Retinal pigment epithelial cell (primary cell): Measurements from ENCODE around the gene EPB42.

Experiments used
- DNase-seq: peaks from one replicate; pipeline ENCODE4 v3.0.0-alpha.2; 2010; ENCODE audit warnings: low read depth
- H3K4me3 ChIP-seq: 2 replicates; pipeline ENCODE4 v1.5.1; 2011; ENCODE audit warnings: mild to moderate bottlenecking, low read length, control low read depth, moderate library complexity
- CTCF ChIP-seq: conservative IDR thresholded peaks from 2 replicates; pipeline ENCODE4 v1.5.1; 2011; ENCODE audit warnings: low read depth, low read length, control low read depth, inconsistent platforms

The EPB42 gene

DNA sequence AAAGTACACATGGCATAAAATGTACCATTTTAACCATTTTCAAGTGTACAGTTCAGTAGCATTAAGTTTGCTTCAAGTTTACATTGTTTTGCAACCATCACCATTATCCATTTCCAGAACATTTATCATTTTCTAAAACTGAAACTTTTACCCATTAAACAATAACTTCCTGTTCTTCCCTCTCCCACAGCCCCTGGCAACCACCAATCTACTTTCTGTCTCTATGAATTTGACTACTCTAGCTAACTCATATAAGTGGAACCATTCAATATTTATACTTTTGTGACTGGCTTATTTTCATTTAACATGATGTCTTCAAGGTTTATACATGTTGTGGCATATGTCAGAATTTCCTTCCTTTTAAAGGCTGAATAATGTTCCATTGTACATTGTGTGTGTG, 67.5 kb downstream of the EPB42 start:
- no peak for TF ChIP-seq CTCF
- no peak for DNase-seq
- no peak overlapping the region for H3K4me3 ChIP-seq

DNA sequence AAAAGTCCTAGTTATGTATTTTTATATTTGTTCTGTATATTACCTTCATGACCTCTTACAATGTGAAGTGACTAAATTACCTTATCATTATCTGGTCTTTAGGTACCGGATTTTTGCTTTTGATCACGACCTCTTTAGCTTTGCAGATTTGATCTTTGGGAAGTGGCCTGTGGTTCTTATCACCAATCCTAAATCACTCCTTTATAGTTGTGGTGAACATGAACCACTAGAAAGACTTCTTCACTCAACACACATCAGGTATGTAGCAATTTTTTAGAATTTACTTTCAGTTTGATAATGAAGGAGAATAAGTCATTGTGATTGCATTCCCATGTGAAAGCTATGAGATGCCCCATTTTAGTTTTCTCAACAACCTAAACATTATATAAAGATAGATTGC, 69.1 kb downstream of the EPB42 start:
- TF ChIP-seq CTCF: no peak
- no peak for DNase-seq
- no peak overlapping the region for H3K4me3 ChIP-seq

DNA sequence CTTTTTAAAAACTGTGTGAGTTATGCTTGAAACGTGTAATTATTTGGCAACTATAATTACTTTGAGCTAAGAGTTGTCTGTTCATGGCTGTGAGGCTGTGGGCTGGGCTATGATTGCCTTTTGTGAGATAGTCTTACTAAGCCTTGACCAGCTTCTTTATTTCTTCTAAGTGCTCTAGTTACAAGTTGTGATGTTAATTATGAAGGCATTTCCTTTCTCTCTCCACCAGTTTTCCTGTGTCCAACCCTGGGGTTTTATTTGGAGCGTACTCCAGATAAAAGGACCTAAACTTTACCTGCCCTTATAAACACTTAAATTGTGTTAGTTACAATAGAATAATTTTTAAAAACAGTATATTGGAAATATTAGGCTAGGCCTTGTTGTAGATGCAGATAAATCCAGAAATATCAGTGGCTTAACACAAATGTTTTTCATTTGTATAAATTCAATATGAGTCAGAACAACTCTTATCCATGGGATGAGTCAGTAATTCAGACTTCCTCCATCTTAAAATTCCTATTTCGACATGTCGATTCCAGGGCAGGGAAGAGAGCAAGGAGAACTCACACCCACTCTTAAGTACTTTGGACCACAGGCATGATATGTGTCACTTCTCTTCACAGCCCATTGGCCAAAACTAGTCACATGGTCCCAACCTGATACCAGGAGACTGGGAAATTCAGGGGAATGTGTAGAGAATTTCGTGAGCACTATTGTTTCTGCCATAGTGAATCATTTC, 70.5 kb downstream of the EPB42 start:
- TF ChIP-seq CTCF: no peak

More for the DNA sequence above, 70.5 kb downstream of the EPB42 start:
- no peak for DNase-seq
- no peak overlapping the region for H3K4me3 ChIP-seq
